GM18520 (cell line): ENCODE measurements around the gene WWOX.

ENCODE experiments used
- ATAC-seq: cut with Tn5 transposase; IDR thresholded peaks from one replicate; pipeline ENCODE4 v1.9.1; 2021; ENCODE audit not compliant: unreplicated experiment

Gene WWOX

DNA sequence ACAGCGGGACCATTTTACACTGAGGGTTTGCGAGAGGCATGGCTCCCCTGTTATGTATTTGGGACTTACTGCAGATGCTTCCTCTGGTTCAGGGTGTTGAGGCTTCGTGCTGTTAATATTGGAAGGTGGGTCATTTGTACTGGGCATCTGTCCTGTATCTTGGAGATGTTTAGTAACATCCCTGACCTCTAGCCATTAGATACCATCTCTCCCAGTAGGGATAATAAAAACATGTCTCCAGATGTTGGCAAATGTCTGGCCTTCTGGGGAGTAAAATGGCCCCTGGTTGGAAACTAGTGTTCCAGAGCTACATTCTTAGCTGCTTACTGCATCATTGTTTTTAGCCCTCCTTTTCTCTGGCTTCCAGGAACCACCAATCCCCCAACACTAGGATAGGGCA, 388.0 kb downstream of the WWOX start:
- no peak for ATAC-seq

DNA sequence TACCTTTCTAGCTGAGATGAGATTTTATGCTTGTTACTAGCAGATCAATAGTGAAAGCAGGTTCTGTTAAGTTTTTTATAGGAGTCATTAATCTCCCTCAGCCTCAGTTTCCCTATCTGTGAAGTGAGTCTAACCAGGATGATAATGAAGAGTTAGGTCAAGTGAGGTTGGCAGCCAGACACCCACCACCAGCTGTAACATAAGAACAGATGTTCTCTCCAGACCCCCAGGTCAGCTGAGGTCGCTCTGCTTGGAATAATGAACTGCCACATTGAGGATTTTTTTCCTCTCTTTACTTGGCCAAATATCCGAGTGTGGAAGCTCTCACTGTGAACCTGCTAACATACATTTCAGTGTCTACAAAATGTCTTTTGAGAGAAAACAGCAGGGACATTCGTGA, 389.6 kb downstream of the WWOX start:
- no peak for ATAC-seq

DNA sequence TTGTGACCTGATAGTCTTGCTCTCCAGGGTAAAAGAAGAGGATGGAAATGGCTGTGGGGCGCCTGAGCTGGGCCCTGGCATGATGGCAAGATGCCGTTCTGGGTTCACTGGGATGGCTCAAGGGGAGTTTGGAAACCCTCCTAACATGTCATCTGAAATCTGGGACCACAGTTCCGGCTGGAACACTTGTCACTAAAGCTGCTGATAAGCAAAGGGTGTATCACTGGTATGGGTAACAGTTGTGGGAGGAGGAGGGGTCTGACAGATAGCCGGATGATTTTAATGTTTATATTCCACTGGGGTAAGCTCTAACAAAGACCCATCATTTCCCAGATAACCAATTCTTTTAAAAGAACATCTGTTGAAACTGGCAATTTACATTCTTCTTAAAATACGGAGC, 390.2 kb downstream of the WWOX start:
- ATAC-seq = no peak

DNA sequence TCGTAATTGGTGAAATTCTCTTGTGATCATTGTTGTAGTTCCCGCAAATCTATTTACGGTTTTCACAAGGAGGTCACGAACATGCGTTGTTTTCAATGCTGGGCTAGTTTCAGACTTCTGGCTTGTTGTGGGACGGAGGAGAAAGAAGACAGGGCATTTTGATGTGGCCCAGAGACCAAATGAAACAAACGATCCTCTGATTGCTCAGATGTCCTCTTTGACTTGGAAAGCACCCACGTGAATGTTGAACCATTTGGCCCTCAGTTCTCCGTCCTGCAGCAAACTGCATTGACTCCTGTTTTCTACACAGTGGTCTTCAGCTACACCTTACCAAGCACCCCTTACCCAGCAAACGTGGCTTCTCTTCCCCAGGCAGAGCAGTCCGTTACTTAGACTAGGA, 391.0 kb downstream of the WWOX start:
- ATAC-seq = no peak

DNA sequence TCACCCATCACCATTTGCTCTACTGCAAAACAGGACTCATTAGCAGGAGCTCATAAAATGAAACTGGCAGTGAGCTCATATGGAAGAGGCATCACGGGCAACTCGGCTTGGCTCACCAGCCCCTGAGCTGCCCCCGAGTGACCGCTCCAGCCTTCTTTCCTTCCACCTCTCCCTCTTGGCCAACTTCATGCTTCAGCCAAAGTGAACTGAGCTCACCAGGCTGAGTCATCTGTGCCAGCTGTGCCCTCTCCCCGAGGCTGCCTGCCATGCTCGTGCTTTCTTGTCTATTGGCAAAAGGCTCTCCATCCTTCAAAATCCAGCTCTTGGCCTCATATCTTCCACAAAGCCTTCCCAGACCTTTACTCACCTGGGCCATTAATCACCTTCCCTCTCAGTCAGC, 391.4 kb downstream of the WWOX start:
- no peak for ATAC-seq

DNA sequence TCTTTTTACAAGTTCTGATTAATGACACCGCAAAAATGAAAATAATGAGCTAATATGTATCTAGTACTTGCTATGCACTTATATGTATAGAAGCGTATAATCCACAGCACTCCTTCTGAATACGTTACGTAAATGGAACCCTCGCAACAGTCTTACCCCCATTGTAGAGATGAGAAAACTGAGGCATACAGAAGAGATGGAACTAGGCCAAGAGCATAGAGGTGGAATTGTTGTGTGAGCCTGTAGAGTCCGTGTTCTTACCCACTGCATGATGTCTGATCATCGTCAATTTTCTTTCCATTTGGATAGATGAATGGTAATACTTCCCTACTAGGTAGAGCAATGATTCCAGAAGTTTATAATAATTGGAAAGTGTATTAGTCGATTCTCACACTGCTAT, 394.1 kb downstream of the WWOX start:
- no peak for ATAC-seq

DNA sequence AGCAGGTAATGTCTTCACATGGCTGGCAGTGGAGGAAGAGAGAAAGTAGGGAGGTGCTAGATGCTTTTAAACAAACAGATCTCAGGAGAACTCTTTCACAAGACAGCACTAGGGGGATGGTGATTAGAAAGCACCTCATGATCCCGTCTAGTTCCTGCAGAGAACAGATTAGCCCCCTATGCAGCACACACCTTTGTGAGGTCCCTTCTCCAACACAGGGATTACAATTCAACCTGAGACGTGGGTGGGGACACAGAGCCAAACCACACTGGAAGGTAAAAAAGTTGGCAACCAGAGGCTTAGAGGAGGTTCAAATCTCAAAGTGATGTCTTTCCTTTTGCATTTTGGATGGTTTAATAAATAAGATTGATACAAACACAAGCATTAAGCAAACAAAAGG, 394.7 kb downstream of the WWOX start:
- no peak for ATAC-seq

DNA sequence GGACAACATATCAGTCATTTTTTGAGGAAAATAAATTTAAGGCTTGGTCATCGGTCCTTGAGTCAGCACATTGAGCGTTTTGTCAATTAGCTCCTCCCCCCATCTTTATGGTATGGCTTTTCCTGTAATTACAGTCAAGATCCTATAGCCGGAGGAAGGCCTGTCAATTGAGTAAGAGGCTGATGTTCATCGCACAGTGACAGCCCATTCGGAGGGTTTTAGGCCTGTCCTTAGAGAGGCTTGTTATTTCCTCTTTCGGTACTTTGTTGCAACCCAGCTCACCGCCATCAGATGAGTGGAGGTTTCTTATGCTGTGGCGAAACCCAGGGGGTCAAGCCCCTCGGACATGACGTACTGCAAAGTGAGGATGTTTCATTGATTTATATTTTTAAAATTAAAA, 395.2 kb downstream of the WWOX start:
- ATAC-seq = no peak

DNA sequence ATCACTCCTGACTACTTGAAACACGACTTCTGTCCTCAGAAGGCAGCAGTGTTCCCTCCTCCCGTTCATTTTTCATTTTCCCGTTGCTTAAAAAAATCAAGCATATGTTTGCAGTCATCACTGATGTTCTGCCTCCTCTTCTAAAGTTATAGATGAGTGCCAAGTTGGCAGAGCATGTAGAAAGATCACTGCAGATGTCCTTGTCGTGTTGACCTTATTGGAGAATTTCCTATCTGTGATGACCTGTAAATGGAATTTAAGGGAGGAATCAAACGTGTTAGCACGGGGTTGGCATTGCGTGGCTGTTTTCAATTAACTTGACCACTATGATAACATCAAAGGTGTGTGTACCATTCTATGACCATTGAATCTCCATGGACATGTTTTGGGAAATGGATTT, 396.7 kb downstream of the WWOX start:
- ATAC-seq = no peak

DNA sequence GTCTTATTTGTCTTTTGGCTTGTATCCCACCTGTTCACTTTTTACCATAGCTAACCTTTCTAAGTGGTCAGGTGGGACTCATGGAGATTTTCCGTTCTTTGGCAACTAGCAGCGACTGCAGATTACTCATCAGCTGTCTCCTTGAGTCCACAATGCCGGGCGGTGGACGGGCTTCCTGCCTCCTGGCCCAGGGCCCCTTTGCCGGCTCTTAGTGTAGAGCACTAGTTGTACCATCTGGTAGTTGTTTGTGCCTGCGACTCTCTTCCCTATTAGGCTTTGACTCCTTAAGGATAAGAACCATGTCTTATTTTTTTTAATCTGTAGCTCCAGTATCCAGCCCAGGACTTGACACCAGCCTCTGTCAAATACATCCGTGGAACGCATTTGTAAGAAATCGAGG, 399.9 kb downstream of the WWOX start:
- no peak for ATAC-seq

DNA sequence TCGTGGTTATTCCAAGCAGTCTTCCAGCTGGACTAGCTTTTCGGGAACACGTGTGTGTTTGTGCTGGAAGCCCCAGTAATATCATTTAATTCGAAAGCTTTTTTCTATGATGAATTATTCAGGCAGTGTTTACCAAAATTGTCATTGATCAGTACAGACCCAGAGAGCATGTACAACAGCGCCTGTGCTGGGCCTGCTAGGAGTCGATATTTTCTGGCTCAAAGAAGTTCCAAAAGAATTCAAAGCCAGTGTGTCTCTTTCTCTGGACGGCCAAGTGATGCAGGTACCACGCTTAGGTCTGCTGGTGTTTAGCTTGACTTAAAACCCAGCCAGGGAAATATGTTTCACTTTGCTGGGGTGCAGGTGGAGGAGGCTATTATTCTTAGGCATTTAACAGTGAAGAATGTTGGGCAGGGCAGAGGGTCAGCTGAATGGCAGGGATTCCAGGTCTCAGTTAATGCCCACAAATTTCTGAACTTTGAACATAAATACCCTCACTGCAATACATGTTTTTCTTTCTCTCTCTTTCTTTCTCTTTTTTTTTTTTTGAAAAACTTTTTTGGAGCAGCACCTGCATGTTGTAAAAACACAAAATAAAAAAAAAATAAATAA, 401.3 kb downstream of the WWOX start:
- no peak for ATAC-seq

DNA sequence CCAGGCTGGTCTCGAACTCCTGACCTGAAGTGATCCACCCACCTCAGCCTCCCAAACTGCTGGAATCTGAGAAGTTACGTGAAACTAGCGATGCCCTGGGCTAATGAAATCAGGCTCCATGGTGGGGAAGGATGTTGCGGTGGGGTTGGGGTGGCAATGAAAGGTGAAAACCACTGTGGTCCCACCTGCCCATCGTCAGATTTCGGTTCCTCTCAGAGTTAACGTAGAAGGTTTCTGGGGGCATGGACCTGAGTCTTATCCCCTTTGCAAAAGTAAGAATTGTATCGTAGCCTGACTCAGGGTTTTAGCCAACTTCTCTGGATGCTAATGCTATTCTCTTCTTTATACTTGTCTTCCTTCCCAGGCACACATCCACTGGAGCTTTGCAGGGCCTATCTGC, 402.3 kb downstream of the WWOX start:
- no peak for ATAC-seq

DNA sequence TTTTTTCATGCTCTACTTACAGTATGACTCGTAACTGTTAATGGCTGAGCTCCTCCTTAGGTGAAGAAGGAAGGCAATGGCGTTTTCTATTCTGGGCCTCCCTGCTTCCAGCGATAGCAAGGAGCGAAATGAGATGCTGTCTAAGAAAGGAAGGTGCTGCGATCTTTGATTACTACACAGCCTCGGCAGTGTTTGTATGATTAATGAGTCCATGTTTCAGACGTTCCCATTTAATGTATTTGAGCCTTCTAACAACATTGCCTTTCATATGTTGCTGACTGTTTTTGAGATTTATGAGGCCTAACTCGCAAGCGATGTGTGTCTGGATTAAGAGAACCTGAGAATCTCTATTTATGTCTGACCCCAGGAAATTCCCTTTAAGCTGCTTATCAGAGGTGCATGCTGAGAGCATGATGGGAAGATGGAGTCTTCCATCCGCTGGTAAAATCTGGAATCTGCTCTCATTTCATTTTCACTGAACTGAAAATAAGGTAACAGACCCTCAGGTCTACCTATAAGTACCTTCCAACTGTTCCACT, 403.4 kb downstream of the WWOX start:
- no peak for ATAC-seq

DNA sequence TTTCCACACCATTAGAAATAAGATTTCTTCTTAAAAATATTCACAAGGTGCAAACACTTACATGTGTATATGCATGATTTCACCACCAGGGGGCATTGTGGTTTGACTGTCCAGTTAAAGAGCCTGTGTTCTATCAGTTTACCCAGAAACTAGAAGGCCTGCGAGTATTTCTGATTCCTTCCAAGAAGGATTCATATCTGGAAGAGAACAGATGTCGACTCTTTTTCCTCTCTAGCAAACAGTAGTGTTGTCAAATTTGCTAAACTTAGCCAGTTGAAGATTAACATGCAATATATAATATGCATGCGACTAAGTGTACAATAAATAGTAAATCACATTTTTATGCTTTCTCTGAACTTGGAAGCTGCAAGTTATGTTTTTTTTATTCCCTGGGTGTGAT, 404.1 kb downstream of the WWOX start:
- ATAC-seq = no peak

DNA sequence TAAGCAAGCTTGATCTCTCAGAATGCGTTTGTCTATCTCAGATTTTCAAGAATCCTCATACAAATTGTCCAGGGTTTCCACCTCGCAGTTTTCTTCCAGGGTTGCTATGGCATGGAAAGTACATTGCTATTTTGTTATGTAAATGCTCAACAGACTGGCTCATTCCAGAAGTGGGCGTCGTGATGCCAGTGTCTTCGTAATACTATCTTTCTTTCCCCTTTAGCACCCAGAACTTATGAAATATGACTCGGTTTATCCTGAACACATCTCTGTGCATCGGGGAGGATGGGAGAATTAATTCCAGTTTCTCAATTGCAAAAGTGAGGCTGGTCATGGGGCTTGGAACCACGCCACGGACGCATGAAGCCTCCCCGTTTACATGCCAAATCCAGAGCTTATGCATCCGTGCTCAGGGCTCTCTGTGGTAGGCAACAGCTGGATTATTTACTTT, 405.0 kb downstream of the WWOX start:
- ATAC-seq = no peak

DNA sequence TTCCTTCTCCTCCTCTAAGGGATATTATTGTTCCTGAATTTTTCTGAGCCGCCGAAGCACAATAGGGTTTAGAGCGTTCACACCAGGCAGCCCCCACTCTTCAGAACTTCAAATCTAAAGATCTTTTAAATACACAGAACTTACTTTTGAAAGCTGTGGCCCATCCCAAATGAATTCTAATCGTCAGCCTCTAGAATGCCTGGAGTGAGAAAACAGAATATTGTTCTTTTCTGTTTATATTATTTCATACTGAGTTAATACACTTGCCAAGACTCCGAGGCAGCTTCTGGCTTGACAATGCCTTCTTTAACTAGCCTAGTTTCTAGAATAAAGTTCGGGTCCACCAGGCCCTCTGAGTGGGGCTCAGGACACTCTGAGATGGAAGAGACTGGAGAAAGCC, 405.6 kb downstream of the WWOX start:
- ATAC-seq = no peak

DNA sequence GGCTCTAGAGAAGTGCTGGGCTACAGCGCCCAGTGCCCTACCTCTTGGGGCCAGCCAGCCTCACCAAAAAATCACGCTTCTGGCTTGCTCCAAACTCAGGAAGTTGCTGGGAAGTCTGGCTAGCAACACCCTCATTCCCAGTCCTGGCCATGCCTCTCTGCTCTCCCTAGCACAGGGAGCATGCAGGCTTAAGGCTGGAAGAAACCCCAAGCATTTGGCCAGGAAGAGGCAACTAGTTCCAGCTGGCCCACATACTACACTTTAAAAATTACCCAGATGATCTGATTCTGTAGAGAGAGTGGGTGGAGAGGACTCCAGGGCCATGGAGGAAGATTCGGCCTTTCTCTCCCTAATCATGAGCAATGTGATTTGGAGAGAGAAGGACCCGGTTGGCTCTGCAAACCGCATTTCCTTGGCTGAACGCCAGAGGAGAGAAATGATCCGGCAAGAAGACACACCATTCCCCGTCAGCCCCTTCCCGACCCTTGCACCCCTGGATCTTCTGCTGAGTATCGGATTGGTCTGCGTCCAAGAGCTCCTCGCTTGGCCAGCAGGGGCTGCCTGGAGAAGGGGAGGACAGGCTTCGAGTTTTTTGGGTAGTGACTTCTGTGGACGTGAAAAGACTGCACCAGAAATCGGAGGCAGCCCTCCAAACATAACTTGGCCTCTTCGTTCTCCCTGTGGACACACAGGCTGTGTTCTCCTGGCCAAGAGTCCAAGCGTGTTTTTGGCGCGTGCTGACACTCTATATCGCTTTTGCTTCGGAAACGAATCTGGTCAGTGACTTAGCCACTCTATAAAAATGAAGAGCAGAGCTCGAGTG, 406.3 kb downstream of the WWOX start:
- ATAC-seq = no peak

DNA sequence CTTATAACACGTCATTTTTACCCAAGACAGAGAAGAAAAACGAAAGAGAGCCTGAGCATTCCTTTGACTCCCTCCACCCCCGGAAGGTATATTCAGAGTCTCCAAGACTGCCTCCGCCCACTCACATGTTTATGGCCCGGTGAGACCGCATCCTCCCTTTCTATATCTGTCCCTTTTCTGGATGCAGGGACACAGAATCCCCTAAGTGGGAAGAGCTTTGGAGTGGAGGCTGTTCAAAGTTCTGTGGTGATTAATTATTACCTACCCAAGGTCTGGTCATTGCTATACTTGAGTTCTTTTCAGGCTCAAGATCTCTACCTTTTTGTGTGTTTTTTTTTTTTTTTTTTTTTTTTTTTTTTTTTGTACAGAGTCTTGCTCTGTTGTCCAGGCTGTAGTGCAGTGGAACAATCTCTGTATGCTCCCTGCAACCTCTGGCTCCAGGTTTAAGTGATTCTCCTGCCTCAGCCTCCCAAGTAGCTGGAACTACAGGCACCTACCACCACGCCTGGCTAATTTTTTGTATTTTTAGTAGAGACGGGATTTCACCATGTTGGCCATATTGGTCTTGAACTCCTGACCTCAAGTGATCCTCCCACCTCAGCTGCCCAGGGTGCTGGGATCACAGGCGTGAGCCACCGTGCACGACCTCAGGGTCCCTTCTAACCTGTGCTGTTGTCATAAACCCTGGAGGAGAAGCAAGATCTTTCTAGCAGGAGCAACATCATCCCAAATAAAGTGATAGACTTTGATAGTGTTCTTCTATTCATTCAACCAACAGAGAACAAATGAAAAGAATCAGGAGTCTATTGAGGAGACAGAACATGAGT, 407.1 kb downstream of the WWOX start:
- no peak for ATAC-seq

DNA sequence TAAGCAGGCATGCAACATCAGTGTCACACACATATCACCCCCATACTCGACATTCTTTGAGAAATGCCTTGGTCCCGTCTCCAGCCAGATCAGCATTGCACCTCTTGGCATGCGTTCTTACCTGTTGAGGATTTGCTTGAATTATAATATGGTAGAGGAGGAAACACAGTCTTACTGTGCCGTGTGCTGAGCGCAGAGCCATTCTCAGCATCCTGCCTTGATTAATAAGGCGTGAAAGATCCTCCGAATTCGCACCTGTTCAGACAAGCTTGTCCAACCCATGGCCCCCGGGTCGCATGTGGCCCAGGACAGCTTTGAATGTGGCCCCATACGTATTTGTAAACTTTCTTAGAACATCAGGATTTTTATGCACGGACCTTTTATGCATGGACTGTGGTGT, 408.1 kb downstream of the WWOX start:
- no peak for ATAC-seq

DNA sequence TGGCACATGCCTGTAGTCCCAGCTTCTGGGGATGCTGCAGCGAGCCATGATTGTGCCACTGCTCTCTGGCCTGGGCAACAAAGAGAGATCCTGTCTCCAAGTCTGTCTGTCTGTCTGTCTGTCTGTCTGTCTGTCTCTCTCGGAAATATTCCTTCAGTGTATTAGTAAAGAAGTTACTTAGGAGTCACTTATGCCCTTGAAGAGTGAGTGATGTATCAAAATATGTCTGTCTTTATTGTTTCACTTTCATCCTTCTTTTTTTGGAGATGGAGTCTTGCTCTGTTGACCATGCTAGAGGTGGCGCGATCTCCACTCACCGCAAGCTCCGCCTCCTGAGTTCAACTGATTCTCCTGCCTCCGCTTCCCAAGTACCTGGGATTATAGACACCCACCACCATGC, 410.5 kb downstream of the WWOX start:
- no peak for ATAC-seq

DNA sequence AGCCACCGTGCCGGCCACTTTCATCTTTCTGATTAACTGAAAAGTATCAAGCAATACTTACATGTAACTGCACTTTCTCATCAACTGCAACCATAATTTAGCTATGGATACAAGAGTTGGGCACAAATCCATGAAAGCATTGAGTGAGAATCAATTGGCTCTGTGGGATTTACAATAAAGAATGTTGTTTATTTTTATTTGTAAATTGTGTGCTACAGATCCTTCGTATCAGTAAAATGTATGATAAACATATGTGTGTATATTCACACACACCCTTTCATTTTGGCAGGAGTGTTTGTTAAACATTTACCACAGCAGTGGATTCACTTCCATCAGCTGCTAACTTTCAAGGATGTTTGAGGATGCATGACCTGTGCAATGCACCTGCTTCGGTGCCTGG, 411.0 kb downstream of the WWOX start:
- ATAC-seq = no peak

DNA sequence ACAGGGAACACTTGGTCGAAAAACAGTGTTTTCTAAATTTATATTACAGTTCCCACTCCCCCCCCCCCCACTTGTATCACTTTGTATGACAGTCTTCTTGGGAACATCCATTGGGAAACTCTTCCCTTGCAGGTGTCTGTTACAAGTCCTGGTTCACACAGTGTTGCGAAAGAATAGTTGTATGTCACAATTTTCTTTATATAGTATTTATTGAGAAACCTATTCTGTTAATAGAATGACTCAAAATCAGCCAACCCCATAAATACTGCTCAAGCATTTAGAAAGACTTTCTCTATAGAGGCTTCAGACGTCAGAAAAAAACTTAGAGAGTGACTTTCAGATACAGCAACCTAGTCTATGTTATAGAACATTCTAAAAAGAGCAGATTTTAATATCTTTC, 414.4 kb downstream of the WWOX start:
- no peak for ATAC-seq
